Skeletal muscle cell (primary cell): ENCODE measurements around the gene COL4A4.
"Not testable (repeated sequence)": the region's sequence is repeated elsewhere in the genome, so short reads cannot be mapped to it uniquely, and the experiment has no call there.

Source experiments
- DNase-seq: peaks from one replicate; pipeline ENCODE4 v3.0.0-alpha.2; 2010; ENCODE audit warnings: low read depth
- H3K4me3 ChIP-seq: 2 replicates; pipeline ENCODE4 v1.5.1; 2011; ENCODE audit warnings: low read depth, mild to moderate bottlenecking, control low read depth, low read length, moderate library complexity

Gene COL4A4

DNA sequence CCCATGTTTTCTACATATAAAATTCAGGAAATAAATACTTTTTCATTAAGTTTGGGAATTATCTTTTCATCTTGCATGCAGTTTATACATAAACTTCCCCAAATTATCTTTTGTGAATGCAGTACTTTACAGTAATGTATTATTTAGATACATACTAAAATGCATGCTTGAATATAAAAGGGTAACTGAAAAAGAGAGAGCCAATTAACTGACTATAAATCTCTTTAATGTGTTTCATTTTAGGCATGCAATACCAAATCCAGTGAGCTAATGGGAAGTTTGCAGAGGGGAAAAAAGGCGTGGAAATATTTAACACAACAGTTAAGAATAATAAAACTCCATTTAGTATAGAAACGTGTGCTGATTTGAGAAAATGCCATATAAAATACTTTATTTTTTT, 39.2 kb downstream of the COL4A4 start:
- DNase-seq: no peak
- no peak overlapping the region for H3K4me3 ChIP-seq

DNA sequence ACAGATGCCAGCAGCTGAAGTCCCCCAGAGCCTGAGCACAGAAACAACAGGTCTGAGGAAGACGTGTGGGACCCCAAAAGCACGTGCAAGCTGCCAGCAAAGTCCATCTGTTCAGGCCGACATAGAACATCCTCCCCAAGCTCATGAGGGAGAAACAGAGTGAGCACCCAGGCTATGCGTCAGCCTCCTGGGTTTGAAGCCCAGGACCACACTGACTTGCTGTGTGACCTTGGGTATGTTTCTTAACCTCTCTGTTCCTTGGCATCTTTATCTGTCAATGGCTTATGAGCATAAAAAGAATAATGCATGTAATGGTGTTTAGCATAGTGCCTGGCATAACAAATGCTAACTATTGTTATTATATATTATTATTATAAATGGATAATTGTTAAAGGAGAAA, 40.3 kb downstream of the COL4A4 start:
- H3K4me3 ChIP-seq: no peak overlapping the region
- DNase-seq: no peak

DNA sequence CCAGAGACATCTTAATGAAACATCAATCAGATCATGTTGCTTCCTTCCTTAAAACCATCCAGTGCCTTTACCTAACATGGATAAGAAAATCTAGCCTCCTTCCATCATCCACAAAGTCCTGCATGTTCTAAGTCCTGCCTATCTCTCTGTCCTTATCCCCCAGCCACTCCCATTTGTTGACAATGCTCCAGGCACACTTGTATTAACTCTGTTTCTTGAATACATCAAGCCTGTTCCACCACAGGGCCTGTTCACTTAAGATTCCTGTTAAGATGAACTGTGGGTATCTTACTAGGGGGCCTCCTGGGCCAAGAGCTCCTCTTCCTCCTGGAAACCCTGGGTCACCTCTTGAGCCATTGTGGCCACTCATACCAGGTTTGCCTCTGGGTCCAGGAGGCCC, 45.7 kb downstream of the COL4A4 start:
- DNase-seq: no peak
- H3K4me3 ChIP-seq: no peak overlapping the region

DNA sequence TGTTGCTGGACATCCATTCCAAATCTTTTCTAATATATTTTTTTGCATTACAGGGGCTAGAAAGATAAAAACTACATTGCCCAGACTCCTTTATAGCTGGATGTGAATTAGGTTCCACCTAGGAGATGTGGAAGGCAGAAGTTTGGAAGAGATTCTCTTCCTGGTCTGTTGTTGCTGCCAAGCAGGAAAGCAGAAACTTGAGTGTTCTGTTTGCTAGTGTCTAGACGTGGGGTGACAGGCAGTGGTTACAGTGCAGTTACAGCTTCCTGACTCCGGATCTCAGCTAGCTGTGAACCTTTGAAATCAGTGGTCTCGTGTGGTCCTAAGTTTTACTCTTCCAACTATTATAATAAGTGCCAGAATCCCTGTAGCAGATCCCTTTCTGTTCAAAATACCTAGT, 46.2 kb downstream of the COL4A4 start:
- no peak for DNase-seq
- H3K4me3 ChIP-seq: no peak overlapping the region

DNA sequence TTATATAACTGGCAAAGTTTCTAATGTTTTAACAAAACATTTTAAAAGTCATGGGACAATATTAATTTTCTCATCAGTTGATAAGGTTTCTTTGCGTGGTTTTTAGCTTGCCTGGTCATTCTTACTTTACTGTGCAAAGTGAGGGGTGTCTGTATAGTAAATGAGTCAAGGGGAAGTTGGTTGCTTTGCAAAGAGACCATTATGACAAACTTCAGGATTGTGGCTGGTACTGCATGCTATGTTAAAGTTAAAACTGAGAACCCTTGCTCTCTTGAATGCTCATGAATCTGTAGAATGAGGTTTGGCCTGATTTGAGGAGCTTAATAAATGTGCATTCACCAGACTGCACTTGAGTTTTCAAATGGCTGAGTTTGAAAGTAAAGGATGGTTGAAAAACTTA, 47.0 kb downstream of the COL4A4 start:
- no peak overlapping the region for H3K4me3 ChIP-seq
- DNase-seq: no peak

DNA sequence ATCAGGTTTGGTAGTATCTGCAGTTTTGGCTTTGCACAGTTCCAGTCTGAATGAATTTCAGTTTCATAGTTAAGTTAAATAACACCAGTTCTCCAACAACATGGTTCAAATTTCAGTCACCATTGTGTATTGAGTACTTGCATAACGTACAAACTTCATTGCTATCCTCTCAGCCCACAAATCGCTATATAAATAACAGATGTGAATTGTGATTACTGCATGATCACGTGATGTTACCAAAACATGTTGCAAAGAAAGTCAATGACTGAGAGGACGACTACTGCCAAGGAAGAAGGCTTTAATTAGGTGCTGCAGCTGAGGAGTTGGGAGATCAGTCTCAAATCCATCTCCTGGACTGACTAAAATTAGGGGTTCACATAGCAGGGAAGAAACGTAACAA, 48.2 kb downstream of the COL4A4 start:
- peak; percentile 18 for DNase-seq
- no peak overlapping the region for H3K4me3 ChIP-seq

DNA sequence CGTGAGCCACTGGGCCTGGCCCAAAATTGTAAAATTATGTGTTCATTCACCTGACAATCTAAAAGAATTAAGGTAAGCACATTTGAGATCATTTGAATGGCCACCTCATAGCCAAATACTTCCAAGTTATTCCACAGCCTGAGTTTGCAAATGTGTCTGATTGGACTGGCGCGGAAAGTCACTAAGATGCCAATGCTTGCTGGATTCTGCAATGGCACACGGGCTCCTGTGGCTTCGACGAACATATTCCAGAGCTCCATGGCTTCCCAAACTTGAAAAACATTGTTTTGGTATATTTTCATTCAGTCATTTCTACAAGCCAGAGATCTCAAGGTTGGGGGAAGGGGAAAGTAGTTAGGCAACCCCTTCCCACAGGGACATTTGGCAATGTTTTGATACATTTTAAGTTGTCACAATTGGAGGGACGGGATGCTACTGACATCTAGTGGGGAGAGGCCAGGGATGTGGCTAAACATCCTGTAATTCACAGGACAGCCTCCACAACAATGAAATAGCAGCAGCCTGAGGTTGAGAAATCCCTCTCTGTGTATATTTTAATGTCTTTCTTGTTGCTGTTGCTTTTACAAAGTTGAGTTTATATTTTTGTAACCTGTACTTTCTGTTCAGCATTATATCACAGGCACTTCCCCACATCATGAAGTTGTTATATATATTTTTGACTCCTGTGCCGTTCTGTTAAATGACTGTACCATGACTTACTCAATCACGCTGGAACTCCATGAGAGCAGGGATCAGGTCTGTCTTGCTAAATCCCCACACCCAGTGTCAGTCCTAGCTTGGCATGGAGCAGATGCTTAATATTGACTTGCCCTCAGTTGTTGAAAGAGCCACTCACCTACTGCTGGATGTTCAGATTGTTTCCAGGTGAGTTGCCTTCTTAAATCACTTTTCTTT, 56.9 kb downstream of the COL4A4 start:
- H3K4me3 ChIP-seq: no peak overlapping the region
- peak; percentile 43 for DNase-seq

DNA sequence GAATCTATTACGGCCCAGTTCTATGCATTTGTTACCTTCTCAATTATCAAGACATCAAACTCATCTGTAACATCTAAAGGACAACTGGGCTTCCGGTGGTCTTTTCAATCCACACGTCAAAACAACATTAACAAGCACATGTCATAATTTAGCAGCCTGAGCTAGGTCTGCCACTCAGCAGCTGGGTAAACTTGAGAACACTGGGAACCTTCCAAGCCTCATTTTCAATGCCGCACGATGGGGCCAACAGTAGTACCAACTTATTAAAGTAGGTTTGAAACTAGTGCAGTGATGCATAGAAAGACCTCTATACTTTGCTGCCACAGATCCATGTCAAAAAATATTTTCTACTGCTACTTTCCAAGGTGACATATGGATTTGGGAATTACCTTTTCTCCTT, 60.4 kb downstream of the COL4A4 start:
- DNase-seq: no peak
- no peak overlapping the region for H3K4me3 ChIP-seq

DNA sequence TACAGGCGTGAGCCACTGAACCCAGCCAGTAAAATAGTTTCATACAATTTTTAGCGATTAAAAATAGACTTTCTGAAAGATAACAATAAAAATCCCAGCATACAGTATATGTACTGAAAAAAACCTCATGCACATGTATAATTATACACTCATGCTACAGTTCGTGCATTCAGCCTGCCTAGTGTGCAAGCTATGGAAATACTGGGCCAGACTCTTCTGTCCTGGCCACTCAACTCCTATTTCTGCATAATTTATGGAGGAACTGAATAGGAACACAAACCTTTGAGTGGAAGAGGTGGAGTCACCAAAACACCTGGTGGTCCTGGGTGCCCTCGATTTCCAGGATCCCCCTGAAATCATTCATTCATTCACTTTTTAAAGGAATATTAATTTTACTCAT, 64.7 kb downstream of the COL4A4 start:
- no peak for DNase-seq
- H3K4me3 ChIP-seq: no peak overlapping the region

DNA sequence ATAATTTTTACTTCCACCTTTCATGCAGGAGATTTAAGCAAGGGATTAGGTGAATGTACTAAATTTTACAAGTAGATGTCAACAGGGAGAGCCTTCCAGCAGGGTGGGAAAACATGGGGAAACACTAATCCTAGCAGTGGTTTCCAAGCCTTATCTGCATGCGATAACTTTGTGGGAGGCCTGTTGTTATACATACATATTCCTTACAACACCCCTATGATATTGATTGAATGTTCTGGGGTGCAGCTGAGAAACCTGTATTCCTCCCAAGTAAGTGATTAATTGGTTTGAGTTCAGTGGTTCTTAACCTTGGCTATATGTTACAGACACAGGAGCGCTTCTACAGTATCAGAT, 65.9 kb downstream of the COL4A4 start:
- H3K4me3 ChIP-seq: no peak overlapping the region
- DNase-seq: no peak

DNA sequence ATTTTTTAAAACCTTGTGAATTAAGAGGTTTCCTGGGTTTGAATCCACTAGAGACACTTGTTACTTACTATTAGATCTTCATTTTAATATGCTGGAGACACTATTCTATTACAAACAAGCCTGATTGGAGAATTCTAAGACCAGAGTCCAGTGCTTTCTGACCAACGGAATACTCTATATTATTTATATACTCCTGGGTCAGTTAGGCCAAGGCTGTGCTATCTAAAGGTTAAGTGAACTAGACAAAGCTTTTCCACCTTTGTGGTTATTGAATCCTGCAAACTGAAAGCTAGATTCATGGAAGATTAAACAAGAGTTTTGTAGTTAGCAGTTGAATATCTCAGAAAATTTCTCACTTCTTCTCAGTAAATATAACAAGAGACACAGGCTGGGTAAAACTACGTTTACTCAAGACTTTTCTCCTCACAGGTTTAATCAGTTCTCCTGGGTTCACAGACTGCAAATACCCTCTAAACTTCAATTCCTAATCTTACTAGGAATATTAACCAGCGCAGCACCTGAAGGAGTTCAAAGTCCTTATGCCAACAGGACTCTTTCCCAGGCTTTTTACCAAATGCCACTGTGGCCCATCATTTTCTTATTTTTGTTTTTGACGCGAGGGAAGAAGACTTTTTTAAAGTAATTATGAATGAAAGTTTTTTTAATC, 66.4 kb downstream of the COL4A4 start:
- DNase-seq: no peak
- no peak overlapping the region for H3K4me3 ChIP-seq

DNA sequence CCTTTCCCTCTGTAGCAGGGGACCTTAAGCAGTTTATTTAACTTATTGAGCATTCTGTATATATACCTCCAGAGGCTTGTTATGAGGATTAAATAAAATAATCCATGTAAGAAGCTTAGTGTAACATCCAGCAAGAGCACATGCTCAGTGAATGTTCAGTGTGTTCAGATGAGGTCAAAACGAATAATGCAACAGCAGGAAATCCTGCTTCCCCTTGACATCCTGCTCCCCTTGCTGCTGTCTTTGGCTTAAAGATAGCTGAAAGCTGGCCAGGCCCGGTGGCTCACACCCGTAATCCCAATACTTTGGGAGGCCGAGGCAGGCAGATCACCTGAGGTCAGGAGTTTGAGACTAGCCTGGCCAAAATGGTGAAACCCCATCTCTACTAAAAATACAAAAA, 68.7 kb downstream of the COL4A4 start:
- H3K4me3 ChIP-seq: no peak overlapping the region
- no peak for DNase-seq

DNA sequence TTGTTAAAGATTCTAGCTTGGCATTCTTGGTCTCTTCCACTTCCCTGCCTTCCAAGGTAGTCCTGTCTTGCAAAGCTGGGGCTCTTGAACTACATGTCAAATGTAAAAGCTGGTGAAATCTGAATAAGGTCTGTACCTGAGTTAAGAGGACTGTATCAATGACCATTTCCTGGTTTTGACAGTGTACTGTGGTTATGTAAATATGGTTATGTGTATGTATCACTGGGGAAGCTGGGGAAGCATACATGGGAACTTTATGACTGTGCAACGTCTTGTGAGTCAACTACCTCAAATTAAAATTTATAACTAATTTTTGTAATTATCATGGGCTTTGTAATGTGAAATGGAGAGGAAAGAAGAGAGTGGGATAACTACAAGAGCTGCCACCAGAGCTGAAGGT, 81.7 kb downstream of the COL4A4 start:
- H3K4me3 ChIP-seq: no peak overlapping the region
- no peak for DNase-seq

DNA sequence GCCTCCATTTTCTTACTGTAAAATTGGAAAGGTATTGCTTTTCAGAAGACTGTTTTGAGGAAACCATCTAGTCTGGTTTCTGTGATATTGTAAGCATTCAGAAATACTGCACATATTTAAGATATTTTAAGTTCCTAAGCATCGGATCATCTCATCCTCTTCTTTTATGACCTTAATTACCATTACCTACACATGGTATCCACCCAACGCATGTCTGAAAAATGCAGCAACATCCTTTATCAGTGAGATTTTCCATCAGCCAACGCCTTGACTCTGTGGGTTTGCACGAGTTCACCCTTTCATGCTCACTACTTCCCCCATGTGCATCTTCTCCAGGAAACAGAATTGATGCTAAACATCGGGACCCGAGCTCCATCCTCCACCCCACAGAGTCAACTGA, 84.3 kb downstream of the COL4A4 start:
- DNase-seq: no peak
- no peak overlapping the region for H3K4me3 ChIP-seq

DNA sequence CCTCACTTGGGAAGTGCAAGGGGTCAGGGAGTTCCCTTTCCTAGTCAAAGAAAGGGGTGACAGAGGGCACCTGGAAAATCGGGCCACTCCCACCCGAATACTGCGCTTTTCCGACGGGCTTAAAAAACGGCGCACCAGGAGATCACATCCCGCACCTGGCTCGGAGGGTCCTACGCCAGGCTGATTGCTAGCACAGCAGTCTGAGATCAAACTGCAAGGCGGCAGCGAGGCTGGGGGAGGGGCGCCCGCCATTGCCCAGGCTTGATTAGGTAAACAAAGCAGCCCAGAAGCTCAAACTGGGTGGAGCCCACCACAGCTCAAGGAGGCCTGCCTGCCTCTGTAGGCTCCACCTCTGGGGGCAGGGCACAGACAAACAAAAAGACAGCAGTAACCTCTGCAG, 98.9 kb downstream of the COL4A4 start:
- not testable (repeated sequence) for DNase-seq, H3K4me3 ChIP-seq

DNA sequence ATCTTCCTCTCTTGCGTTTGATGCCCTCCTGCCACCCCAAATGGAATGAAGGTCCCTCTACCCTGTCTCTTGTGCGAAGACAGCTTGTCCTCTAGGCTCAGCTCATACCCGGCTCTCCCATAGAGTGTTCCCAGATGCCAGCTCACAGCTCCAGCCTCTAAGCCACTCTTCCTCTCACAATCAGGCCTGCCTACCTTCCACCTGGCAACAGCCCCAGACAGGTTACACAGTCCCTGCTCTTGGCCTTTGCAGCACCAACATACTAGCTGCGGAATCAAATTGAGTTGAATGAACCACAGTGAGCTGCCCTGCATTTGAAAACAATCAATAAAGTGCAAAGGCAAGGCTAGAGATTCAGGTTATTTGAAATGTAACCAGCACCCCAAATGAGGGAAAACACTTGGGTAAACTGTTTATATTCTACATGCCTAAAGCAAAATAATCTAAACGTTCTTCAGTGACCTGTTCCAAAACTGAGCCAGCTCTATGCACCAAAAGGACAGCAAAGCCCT, 105.1 kb downstream of the COL4A4 start:
- H3K4me3 ChIP-seq: no peak overlapping the region
- DNase-seq: no peak

DNA sequence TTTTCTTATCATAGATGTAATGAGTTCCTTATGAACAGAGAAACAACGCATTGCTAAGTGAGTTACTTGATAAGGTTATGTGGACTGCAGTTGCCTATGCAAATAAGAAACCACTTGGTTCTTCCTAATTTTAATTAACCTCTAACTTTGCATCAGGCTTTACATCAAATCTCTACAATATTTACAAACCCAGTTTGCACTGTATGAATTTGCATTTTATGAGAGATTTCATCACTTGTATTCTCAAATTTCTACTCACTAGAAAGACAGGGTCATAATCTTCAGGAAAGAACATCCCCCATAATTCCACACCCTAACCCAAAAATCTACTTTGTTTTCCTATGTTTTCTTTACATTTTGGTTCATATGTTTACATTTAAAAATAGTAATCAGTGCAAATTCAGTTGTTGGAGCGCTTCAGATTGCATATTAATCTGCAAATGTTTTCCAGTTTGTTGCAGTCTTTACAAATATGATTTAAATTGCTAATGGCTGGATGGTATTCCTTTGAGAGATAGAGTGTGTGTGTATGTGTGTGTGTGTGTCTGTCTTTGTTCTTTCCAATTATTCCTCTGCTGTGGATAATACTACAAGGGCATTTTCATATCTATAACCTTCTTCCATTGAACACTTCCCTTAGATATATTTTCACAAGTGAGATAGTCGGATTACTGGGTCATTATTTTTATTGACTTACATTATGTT, 106.1 kb downstream of the COL4A4 start:
- H3K4me3 ChIP-seq: no peak overlapping the region
- no peak for DNase-seq

DNA sequence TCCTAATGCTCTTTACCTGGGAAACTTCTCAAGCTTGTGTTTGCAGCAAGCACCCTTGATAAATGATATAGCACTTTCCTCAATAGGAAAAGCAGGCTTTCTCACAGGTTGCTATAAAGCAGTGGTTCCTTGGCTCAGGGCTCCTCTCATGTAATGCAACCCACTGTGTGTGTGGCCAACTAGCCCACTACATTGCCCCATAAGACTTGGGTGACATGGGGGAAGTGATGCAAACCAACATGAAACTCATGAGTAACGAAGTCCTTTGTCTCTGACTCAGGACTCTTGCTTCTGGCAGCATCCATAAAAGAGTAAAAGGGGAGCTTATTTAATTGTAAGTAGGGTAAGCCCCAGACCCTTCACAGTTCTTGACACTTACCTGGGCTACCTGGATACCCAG, 106.9 kb downstream of the COL4A4 start:
- no peak for DNase-seq
- no peak overlapping the region for H3K4me3 ChIP-seq

DNA sequence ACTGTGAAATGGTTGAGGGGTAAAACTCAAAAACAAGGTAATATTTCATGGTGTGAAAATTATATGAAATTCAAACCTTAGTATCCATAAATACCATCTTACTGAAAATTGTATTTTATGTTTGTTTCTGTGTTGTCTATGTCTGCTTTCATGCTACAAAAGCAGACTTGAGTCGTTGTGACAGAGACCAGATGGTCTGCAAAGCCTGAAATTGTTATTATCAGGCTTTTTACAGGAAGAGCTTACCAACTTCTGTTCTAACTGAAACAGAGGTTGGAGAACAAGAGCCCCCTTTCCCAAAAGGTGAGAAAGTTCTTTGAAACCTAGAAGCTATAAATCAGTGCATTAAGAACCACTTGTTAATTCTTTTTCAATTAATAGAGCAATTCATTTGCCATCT, 110.0 kb downstream of the COL4A4 start:
- H3K4me3 ChIP-seq: no peak overlapping the region
- no peak for DNase-seq

DNA sequence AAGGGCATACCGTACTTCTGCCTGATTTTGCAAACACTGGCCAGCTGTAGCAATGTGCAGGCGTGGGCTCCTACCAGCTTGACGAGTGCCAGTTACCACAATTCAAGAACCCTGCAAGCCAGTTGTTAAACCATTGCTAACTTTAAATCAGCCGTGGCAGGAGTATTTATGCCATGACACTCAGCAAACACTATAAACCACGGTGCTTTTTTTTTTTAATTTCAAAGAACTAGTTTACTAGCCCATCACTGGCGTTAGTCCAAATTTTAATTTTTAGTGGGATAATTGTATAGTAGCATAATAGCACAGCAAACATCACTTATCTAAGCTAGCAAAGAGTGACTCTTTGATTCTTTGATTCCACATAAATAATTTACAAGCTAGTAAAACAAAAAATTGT, 111.1 kb downstream of the COL4A4 start:
- no peak for DNase-seq

More for the DNA sequence above, 111.1 kb downstream of the COL4A4 start:
- no peak overlapping the region for H3K4me3 ChIP-seq
